MCF 10A (cell line): ENCODE measurements around the gene PTGS2. TPM values are rescaled to one million over a fixed set of nuclear protein-coding genes. Genes with fewer than 3 reads are reported as not detected.
"Not testable (repeated sequence)": the region's sequence is repeated elsewhere in the genome, so short reads cannot be mapped to it uniquely, and the experiment has no call there.

Experiments used
- BruUV-seq: library from RNA; stranded (reverse); fragments of 400-500 nt; replicated peaks from 2 replicates; lab custom pipeline; 2021; lab: Mats Ljungman, UMichigan
- CTCF ChIA-PET: fragments of 300-600 bp; sonication (Branson Sonifier 250); formaldehyde crosslinking; extraction: SDS; loops from one replicate; lab custom pipeline; 2021; ENCODE audit warnings: antibody characterized with exemption, inconsistent platforms; lab: Yijun Ruan, JAX
- POLR2A ChIA-PET: fragments of 300-600, 350-650 bp; sonication (Branson Sonifier 250); formaldehyde crosslinking; extraction: SDS; loops from one replicate; lab custom pipeline; 2020; ENCODE audit warnings: antibody characterized with exemption, inconsistent platforms; lab: Yijun Ruan, JAX
- DNase-seq: peaks from one replicate; pipeline ENCODE4 v3.0.0-alpha.2; 2018; ENCODE audit not compliant: unreplicated experiment
- H3K27ac Mint-ChIP-seq: one replicate; pipeline ENCODE4 v1.8.0; 2022; ENCODE audit warnings: mild to moderate bottlenecking, low read depth, mixed read lengths; ENCODE audit not compliant: unreplicated experiment
- H3K27me3 Mint-ChIP-seq: one replicate; pipeline ENCODE4 v1.8.0; 2022; ENCODE audit warnings: mixed read lengths; ENCODE audit not compliant: insufficient read depth, unreplicated experiment
- H3K36me3 Mint-ChIP-seq: one replicate; pipeline ENCODE4 v1.8.0; 2022; ENCODE audit warnings: mild to moderate bottlenecking, moderate library complexity, mixed read lengths; ENCODE audit not compliant: insufficient read depth, unreplicated experiment
- H3K4me1 Mint-ChIP-seq: one replicate; pipeline ENCODE4 v1.8.0; 2022; ENCODE audit warnings: mixed read lengths; ENCODE audit not compliant: insufficient read depth, unreplicated experiment
- H3K4me3 Mint-ChIP-seq: one replicate; pipeline ENCODE4 v1.8.0; 2022; ENCODE audit warnings: mild to moderate bottlenecking, moderate library complexity, mixed read lengths; ENCODE audit not compliant: unreplicated experiment
- H3K9me3 Mint-ChIP-seq: one replicate; pipeline ENCODE4 v1.8.0; 2022; ENCODE audit warnings: mixed read lengths; ENCODE audit not compliant: unreplicated experiment
- intact Hi-C: fragments of 100-400 bp; cut with micrococcal nuclease; formaldehyde crosslinking; loops from 2 replicates; pipeline ENCODE4 v1.14.1; 2022
- total RNA-seq: library from RNA; stranded (reverse); gene quantifications from 2 replicates; pipeline ENCODE4 v1.2.3, GENCODE V29; 2022
- TF ChIP-seq, protein P1 (sequence below): fragments of 200-600 bp; IDR thresholded peaks from one replicate; pipeline ENCODE4 v1.8.0; 2022; ENCODE audit warnings: antibody characterized with exemption, mild to moderate bottlenecking; ENCODE audit not compliant: unreplicated experiment

The PTGS2 gene
- total RNA-seq, 1 experiment from 2014 or later: 17.6 TPM

GRCh38 chr1:186643614-186644013, 36.6 kb downstream of the PTGS2 start:
- CTCF ChIA-PET: interaction anchor here (0.6 to 1.4 kb wide), 3 partner anchors 26 to 1284 kb away, joined by 3 to 4 read pairs (median 3); no protein-coding TSS in a partner anchor
- H3K4me3 Mint-ChIP-seq: no peak overlapping the region
- H3K4me1 Mint-ChIP-seq: peaks cover 12% of the 10 kb centered on the region
- no TSS peak for BruUV-seq
- POLR2A ChIA-PET: interaction anchor here (0.8 to 1.7 kb wide), 5 partner anchors 12 to 307 kb away, joined by 3 to 5 read pairs (median 3); no protein-coding TSS in a partner anchor
- H3K27ac Mint-ChIP-seq: no peak overlapping the region
- intact Hi-C loops: loop anchor here (2.0 kb wide), 1 partner anchor 23 kb away; no protein-coding TSS in a partner anchor
- H3K27me3 Mint-ChIP-seq: no peaks in the 10 kb centered on the region
- no peaks in the 10 kb centered on the region for H3K9me3 Mint-ChIP-seq
- H3K36me3 Mint-ChIP-seq: no peaks in the 10 kb centered on the region
- TF ChIP-seq, protein P1, sequence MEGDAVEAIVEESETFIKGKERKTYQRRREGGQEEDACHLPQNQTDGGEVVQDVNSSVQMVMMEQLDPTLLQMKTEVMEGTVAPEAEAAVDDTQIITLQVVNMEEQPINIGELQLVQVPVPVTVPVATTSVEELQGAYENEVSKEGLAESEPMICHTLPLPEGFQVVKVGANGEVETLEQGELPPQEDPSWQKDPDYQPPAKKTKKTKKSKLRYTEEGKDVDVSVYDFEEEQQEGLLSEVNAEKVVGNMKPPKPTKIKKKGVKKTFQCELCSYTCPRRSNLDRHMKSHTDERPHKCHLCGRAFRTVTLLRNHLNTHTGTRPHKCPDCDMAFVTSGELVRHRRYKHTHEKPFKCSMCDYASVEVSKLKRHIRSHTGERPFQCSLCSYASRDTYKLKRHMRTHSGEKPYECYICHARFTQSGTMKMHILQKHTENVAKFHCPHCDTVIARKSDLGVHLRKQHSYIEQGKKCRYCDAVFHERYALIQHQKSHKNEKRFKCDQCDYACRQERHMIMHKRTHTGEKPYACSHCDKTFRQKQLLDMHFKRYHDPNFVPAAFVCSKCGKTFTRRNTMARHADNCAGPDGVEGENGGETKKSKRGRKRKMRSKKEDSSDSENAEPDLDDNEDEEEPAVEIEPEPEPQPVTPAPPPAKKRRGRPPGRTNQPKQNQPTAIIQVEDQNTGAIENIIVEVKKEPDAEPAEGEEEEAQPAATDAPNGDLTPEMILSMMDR: no peak
- peak; percentile 86 for DNase-seq

DNA sequence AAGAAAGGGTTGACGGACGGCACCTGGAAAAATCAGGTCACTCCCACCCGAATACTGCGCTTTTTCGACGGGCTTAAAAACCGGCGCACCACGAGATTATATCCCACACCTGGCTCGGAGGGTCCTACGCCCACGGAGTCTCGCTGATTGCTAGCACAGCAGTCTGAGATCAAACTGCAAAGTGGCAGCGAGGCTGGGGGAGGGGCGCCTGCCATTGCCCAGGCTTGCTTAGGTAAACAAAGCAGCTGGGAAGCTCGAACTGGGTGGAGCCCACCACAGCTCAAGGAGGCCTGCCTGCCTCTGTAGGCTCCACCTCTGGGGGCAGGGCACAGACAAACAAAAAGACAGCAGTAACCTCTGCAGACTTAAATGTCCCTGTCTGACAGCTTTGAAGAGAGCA, 42.7 kb downstream of the PTGS2 start:
- H3K9me3 Mint-ChIP-seq, H3K4me1 Mint-ChIP-seq, H3K36me3 Mint-ChIP-seq, H3K27ac Mint-ChIP-seq, H3K4me3 Mint-ChIP-seq, BruUV-seq, H3K27me3 Mint-ChIP-seq, intact Hi-C loops, DNase-seq: not testable (repeated sequence)
- CTCF ChIA-PET: interaction anchor here (0.7 kb wide), 1 partner anchor 346 kb away, joined by 4 read pairs; no protein-coding TSS in a partner anchor
- POLR2A ChIA-PET: interaction anchor here (1.2 to 1.6 kb wide), 2 partner anchors 43 to 140 kb away, joined by 3 to 4 read pairs; partner anchors contain the start of gene PTGS2

DNA sequence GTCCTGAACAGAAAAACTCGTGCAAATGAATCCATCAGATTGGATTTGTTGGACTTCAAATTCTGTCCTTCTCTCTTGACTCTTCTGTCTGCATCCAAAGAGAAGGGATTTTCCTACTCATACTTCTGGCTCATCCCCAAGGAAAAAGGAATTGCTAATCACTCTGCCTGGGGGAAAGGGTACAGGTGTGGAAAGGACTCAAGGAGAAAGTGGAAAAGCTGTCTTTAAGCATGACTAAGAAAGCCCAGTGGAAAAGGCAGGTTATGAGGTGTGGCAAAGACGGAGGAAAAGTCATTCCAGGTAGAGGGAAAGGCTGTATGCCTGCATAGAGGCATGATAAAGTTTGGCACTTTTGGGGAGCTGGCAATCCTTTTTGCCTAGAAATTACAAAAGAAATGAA, 43.4 kb downstream of the PTGS2 start:
- TF ChIP-seq, protein P1: no peak
- H3K27me3 Mint-ChIP-seq: no peaks in the 10 kb centered on the region
- DNase-seq: peak; percentile 61
- intact Hi-C loops: no loop called here
- no peaks in the 10 kb centered on the region for H3K9me3 Mint-ChIP-seq
- POLR2A ChIA-PET: interaction anchor here (0.6 to 1.6 kb wide), 4 partner anchors 43 to 322 kb away, joined by 3 to 6 read pairs (median 4); partner anchors contain the start of gene PTGS2
- H3K4me3 Mint-ChIP-seq: no peak overlapping the region
- peak overlapping the region; percentile 18 for H3K27ac Mint-ChIP-seq
- H3K4me1 Mint-ChIP-seq: peaks cover 7% of the 10 kb centered on the region
- BruUV-seq: no TSS peak
- no peaks in the 10 kb centered on the region for H3K36me3 Mint-ChIP-seq
- CTCF ChIA-PET: interaction anchor here (0.7 kb wide), 2 partner anchors 9 to 25 kb away, joined by 3 to 4 read pairs; no protein-coding TSS in a partner anchor

GRCh38 chr1:186634511-186634910, 45.7 kb downstream of the PTGS2 start:
- no peak for DNase-seq
- Mint-ChIP-seq H3K4me1 (peaks cover 7% of the 10 kb centered on the region), H3K36me3 (no peaks in the 10 kb centered on the region), H3K27ac (no peak overlapping the region), H3K4me3 (no peak overlapping the region), H3K27me3 (no peaks in the 10 kb centered on the region), H3K9me3 (no peaks in the 10 kb centered on the region)
- intact Hi-C loops: no loop called here
- BruUV-seq: no TSS peak
- POLR2A ChIA-PET: interaction anchor here (0.6 kb wide), 1 partner anchor 28 kb away, joined by 4 read pairs; no protein-coding TSS in a partner anchor
- TF ChIP-seq, protein P1: no peak
- CTCF ChIA-PET: interaction anchor here (0.7 to 0.9 kb wide), 4 partner anchors 9 to 46 kb away, joined by 4 to 5 read pairs (median 4); partner anchors contain the start of gene PTGS2
